Ovary (tissue), 9 donors: Measurements from ENCODE around the gene TPSD1. TPM values are rescaled to one million over a fixed set of nuclear protein-coding genes. Genes with fewer than 3 reads are reported as not detected.
"Not testable (repeated sequence)": the region's sequence is repeated elsewhere in the genome, so short reads cannot be mapped to it uniquely, and the experiment has no call there.

Experiments
- DNase-seq, 5 donors: peaks; one replicate each; pipeline ENCODE4 v3.0.0-alpha.2; 2019 to 2020
- H3K27ac ChIP-seq, 2 donors: fragments of 200-600 bp; one replicate each; pipeline versions ENCODE4 v1.5.1 to v1.8.0; 2019 to 2022
- H3K27me3 ChIP-seq: fragments of 200-600 bp; one replicate; pipeline ENCODE4 v1.8.0; 2022
- H3K36me3 ChIP-seq: fragments of 200-600 bp; sonication (generic); one replicate; pipeline ENCODE4 v1.5.1; 2019
- H3K4me1 ChIP-seq: one replicate; pipeline ENCODE4 v1.8.1; 2013; ENCODE audit warnings: mild to moderate bottlenecking, moderate library complexity; ENCODE audit not compliant: insufficient read depth
- H3K4me3 ChIP-seq: fragments of 200-600 bp; sonication (generic); one replicate; pipeline ENCODE4 v1.5.1; 2017
- H3K9me3 ChIP-seq, 2 donors: fragments of 200-600 bp in 1 of 2; sonication (generic) in 1 of 2; one replicate each; pipeline versions ENCODE4 v1.5.1 to v1.8.1; 2013 to 2019; ENCODE audit warnings: mild to moderate bottlenecking in 1 of 2, moderate library complexity in 1 of 2
- EP300 ChIP-seq: sonication (generic); formaldehyde crosslinking; IDR thresholded peaks from one replicate; pipeline ENCODE4 v1.6.1; 2017; ENCODE audit warnings: antibody characterized with exemption
- POLR2A ChIP-seq: fragments of 450-650 bp; IDR thresholded peaks from one replicate; pipeline ENCODE4 v1.6.1; 2017; ENCODE audit warnings: antibody characterized with exemption, mild to moderate bottlenecking, moderate library complexity
- WGBS, 3 donors: extraction: QIAGEN DNeasy Blood & Tissue Kit in 1 of 3; methylation state at CpG; one replicate each; pipeline versions ENCODE4 v1.1.5 to v1.1.7; 2013 to 2017; 5-methylcytosine and 5-hydroxymethylcytosine counted together
- intact Hi-C, 4 donors: fragments of 100-400 bp; cut with DNase I; formaldehyde crosslinking; loops; one replicate each; pipeline versions ENCODE4 v1.11.0 to v1.15.1; 2022 to 2023
- polyA plus RNA-seq, 2 donors: library from polyadenylated mRNA; stranded (reverse); fragments of 200-250 nt in 1 of 2; fragments of 350-450 nt in 1 of 2; fragmentation: Illumina TruSeq in 1 of 2; extraction: RNeasy Lipid Tissue Mini Kit (QIAGEN cat#74804) in 1 of 2; gene quantifications; one replicate each; pipeline ENCODE4 v1.2.3, GENCODE V29; 2013 to 2014
- total RNA-seq, 7 donors: library from RNA; depleted of rRNA in 2 of 7; stranded (reverse); fragments of >200 nt in 2 of 7; fragmentation: NEBNext Ultra II Directional in 3 of 7; extraction: Animal tissue kit (Norgen Biotek cat#: 25700) in 3 of 7; gene quantifications; one replicate each; pipeline versions ENCODE4 v1.1.0 to v1.2.4, GENCODE V29; 2016 to 2023
- TF ChIP-seq, protein P1 (sequence below), 3 donors: fragments of 450-650 bp in 2 of 3; fragments of 200-600 bp in 1 of 3; IDR thresholded peaks; one replicate each; pipeline versions ENCODE4 v1.5.1 to v1.8.0; 2016 to 2022; ENCODE audit warnings: antibody characterized with exemption in 3 of 3, mild to moderate bottlenecking in 1 of 3
- donor health status: DM: no; HTN: no; CAD: no; lungs with moderate emphysema.
- donor health status: DM: no; HTN: no; CAD: no.
- donor health status: Bipolar disorder and iron deficiency.
- donor health status: DM: yes; HTN: yes; CAD: no.
- donor health status: DM: no; HTN: no; CAD: no.
- donor health status: DM: yes; HTN: yes; CAD: no.

The TPSD1 gene
- total and polyA plus RNA-seq, 9 donors: 0.23 to 0.69 (median 0.60) TPM; not detected in 5

DNA sequence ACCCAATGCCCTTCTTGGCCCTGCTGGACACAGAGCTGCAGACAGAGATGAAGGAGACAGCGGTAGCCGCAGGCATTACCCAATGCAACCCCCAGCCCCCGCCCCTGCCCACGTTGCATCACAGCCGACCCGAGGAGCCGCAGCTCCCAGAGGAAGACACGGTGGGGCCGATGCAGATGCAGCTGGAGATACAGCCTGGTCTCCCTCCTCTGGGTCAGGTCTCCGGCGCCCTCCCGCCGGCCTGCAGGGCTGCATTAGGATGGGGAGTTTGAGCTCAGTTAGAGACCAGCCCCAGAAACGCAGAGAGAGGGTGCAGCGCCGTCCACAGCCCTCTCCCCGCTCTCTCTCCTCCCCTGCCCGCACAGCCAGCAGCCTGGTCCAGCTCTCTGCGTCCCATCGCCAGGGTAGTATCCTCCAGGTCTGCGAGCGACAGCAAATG, 34.2 kb downstream of the TPSD1 start:
- H3K4me3 ChIP-seq: no peak overlapping the region
- no peaks in the 10 kb centered on the region for H3K36me3 ChIP-seq
- TF ChIP-seq POLR2A (no peak), EP300 (no peak)
- TF ChIP-seq, protein P1, sequence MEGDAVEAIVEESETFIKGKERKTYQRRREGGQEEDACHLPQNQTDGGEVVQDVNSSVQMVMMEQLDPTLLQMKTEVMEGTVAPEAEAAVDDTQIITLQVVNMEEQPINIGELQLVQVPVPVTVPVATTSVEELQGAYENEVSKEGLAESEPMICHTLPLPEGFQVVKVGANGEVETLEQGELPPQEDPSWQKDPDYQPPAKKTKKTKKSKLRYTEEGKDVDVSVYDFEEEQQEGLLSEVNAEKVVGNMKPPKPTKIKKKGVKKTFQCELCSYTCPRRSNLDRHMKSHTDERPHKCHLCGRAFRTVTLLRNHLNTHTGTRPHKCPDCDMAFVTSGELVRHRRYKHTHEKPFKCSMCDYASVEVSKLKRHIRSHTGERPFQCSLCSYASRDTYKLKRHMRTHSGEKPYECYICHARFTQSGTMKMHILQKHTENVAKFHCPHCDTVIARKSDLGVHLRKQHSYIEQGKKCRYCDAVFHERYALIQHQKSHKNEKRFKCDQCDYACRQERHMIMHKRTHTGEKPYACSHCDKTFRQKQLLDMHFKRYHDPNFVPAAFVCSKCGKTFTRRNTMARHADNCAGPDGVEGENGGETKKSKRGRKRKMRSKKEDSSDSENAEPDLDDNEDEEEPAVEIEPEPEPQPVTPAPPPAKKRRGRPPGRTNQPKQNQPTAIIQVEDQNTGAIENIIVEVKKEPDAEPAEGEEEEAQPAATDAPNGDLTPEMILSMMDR (IDR thresholded peaks at IDR 0.05): no peak
- DNase-seq: no peak
- no peaks in the 10 kb centered on the region for H3K9me3 ChIP-seq
- peaks cover 3% of the 10 kb centered on the region for H3K27me3 ChIP-seq
- no peak overlapping the region for H3K27ac ChIP-seq
- WGBS, 3 donors: 15 to 35% (median 21%) methylated on average over 17 to 22 of the region's 22 CpGs
- intact Hi-C loops: no loop called here
- no peaks in the 10 kb centered on the region for H3K4me1 ChIP-seq

DNA sequence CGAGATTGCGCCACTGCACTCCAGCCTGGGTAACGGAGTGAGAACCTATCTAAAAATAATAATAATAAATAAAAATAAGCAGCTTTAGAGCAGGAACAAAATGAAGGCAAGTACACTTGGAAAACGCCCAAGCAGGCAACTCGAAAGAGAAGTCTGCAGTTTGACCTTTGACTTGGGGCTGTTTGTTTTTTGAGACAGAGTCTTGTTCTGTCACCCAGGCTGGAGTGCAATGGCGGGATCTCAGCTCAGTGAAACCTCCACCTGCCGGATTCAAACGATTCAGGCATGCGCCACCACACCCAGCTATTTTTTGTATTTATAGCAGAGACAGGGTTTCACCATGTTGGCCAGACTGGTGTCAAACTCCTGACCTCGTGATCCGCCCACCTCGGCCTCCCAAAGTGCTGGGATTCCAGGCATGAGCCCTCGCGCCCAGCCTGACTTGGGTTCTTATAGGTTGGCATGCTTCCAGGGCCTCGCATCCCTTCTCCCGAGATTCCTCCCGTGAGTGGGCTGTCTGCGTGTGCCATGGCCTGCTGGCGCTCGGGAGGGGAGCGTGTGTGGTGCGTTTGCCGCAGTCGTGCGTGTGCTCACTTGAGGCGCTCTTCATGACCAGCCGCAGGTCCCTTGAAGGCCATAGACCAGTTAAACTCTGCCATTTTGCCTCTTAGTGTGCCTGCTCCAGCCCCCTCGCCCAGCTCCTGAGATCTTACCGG, 35.1 kb downstream of the TPSD1 start:
- no peak overlapping the region for H3K27ac ChIP-seq
- H3K27me3 ChIP-seq: peaks cover 3% of the 10 kb centered on the region
- no peaks in the 10 kb centered on the region for H3K9me3 ChIP-seq
- H3K4me1 ChIP-seq: no peaks in the 10 kb centered on the region
- WGBS, 3 donors: 32 to 43% (median 42%) methylated on average over 29 of the region's 29 CpGs
- DNase-seq: no peak
- intact Hi-C loops: no loop called here
- no peak for TF ChIP-seq EP300
- TF ChIP-seq, protein P1 (IDR thresholded peaks at IDR 0.05): no peak
- no peak for TF ChIP-seq POLR2A
- H3K4me3 ChIP-seq: no peak overlapping the region
- H3K36me3 ChIP-seq: no peaks in the 10 kb centered on the region

DNA sequence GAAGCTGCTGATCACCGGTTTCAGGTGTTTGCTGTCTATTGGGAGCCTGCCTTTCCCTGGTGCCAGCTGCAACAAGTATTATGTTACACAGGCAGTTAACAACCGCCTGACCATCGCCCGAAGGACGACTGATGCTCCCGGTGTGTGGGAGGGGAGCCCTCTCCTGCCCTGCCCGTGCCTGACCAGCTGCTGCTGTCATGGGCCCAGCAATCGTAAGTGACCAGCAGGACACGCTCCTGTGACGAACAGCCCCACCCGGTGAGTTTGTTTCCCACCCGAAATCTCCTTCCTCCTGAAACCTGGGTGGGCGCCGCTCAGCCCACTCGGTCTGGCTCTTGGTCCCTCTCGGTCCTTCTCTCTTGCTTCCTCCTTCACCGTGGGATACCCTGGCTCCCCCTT, 35.7 kb downstream of the TPSD1 start:
- Histone ChIP-seq H3K27ac (no peak overlapping the region), H3K4me3 (no peak overlapping the region), H3K9me3 (no peaks in the 10 kb centered on the region), H3K4me1 (no peaks in the 10 kb centered on the region), H3K36me3 (no peaks in the 10 kb centered on the region), H3K27me3 (peaks cover 3% of the 10 kb centered on the region)
- WGBS, 3 donors: 9 to 11% (median 11%) methylated on average over 17 of the region's 17 CpGs
- intact Hi-C loops: no loop called here
- no peak for DNase-seq
- TF ChIP-seq, protein P1 (IDR thresholded peaks at IDR 0.05): no peak
- TF ChIP-seq EP300 (no peak), POLR2A (no peak)

DNA sequence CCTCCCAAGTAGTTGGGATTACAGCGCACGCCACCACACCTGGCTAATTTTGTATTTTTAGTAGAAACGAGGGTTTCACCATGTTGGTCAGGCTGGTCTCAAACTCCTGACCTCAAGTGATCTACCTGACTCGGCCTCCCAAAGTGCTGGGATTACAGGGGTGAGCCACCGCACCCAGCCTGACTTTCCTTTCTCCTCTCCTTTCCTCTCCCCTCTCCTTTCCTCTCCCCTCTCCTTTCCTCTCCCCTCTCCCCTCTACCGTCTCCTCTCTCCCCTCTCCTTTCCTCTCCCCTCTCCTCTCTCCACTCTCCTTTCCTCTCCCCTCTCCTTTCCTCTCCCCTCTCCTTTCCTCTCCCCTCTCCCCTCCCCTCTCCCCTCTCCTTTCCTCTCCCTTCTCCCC, 36.3 kb downstream of the TPSD1 start:
- H3K36me3 ChIP-seq, DNase-seq, H3K27me3 ChIP-seq, H3K4me3 ChIP-seq, H3K4me1 ChIP-seq, intact Hi-C loops, H3K9me3 ChIP-seq, H3K27ac ChIP-seq: not testable (repeated sequence)
- WGBS, 3 donors: 68 to 74% (median 70%) methylated on average over 6 of the region's 6 CpGs

DNA sequence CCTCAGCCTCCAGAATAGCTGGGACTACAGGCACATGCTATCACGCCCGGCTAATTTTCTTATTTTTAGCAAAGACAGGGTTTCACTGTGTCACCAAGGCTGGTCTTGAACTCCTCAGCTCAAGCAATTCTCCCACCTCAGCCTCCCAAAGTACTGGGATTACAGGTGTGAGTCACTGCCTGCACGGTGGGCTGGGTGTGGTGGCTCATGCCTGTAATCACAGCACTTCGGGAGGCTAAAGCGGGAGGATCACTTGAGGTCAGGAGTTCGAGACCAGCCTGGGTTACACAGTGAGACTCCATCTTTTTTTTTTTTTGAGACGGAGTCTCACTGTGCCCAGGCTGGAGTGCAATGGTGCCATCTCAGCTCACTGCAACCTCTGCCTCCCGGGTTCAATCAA, 36.9 kb downstream of the TPSD1 start:
- intact Hi-C loops, H3K4me3 ChIP-seq, H3K27me3 ChIP-seq, H3K36me3 ChIP-seq, H3K9me3 ChIP-seq, H3K27ac ChIP-seq, H3K4me1 ChIP-seq, DNase-seq: not testable (repeated sequence)
- WGBS, 3 donors: 73 to 79% (median 76%) methylated on average over 8 of the region's 8 CpGs
